Cardiac muscle cell (in vitro differentiated cells and primary cell): ENCODE results near the gene GLT6D1. TPM values are rescaled to one million over a fixed set of nuclear protein-coding genes. Genes with fewer than 3 reads are reported as not detected.

Source experiments
- DNase-seq, 2 donors: peaks; one replicate each; pipeline versions ENCODE4 v3.0.0 to v3.0.0-alpha.2; 2010 to 2017; ENCODE audit warnings: low read depth in 1 of 2, low spot score in 1 of 2
- H3K27ac ChIP-seq: fragments of 200-600 bp; sonication (generic); 2 replicates; pipeline ENCODE4 v1.5.1; 2016
- H3K27me3 ChIP-seq: fragments of 200-600 bp; sonication (generic); 2 replicates; pipeline ENCODE4 v1.6.0; 2016; ENCODE audit warnings: control low read depth
- H3K36me3 ChIP-seq: fragments of 200-600 bp; sonication (generic); 2 replicates; pipeline ENCODE4 v1.5.1; 2016; ENCODE audit warnings: control low read depth
- H3K4me1 ChIP-seq: fragments of 200-600 bp; sonication (generic); 2 replicates; pipeline ENCODE4 v1.8.1; 2017; ENCODE audit warnings: low read depth, mild to moderate bottlenecking, mixed run types
- H3K4me3 ChIP-seq: fragments of 200-600 bp; sonication (generic); 2 replicates; pipeline ENCODE4 v1.5.1; 2016; ENCODE audit warnings: mild to moderate bottlenecking
- H3K9me3 ChIP-seq: fragments of 200-600 bp; sonication (generic); 2 replicates; pipeline ENCODE4 v1.5.1; 2017; ENCODE audit warnings: low read depth, mild to moderate bottlenecking, control low read depth
- CTCF ChIP-seq: IDR thresholded peaks from 2 replicates; pipeline ENCODE4 v1.5.1; 2012; ENCODE audit warnings: low read depth, mild to moderate bottlenecking, low read length
- polyA plus RNA-seq: library from polyadenylated mRNA; unstranded; fragments of >200 nt; fragmentation: Nextera tagmentation; extraction: Ambion mirVana; gene quantifications from 2 replicates; pipeline ENCODE4 v1.2.1, GENCODE V29; 2016
- total RNA-seq: library from RNA; depleted of rRNA; stranded (reverse); fragments of >200 nt; gene quantifications from 2 replicates; pipeline ENCODE4 v1.2.3, GENCODE V29; 2016

Gene GLT6D1
- total and polyA plus RNA-seq, 2 experiments from 2014 or later = not detected

GRCh38 chr9:135659252-135659651, 19.9 kb upstream of the GLT6D1 start:
- Histone ChIP-seq H3K4me3 (no peak overlapping the region), H3K36me3 (no peaks in the 10 kb centered on the region), H3K27ac (no peak overlapping the region), H3K4me1 (peaks cover 8% of the 10 kb centered on the region), H3K9me3 (no peaks in the 10 kb centered on the region), H3K27me3 (no peaks in the 10 kb centered on the region)
- TF ChIP-seq CTCF = no peak
- no peak for DNase-seq

GRCh38 chr9:135657416-135657815, 18.1 kb upstream of the GLT6D1 start:
- no peak overlapping the region for H3K4me3 ChIP-seq
- no peak for DNase-seq

GRCh38 chr9:135655317-135655716, 16.0 kb upstream of the GLT6D1 start:
- H3K4me1 ChIP-seq = no peaks in the 10 kb centered on the region
- H3K36me3 ChIP-seq = no peaks in the 10 kb centered on the region
- no peaks in the 10 kb centered on the region for H3K9me3 ChIP-seq
- no peak for DNase-seq
- no peaks in the 10 kb centered on the region for H3K27me3 ChIP-seq
- H3K4me3 ChIP-seq = no peak overlapping the region
- no peak for TF ChIP-seq CTCF
- no peak overlapping the region for H3K27ac ChIP-seq

More at GRCh38 chr9:135657416-135657815, 18.1 kb upstream of the GLT6D1 start:
- no peaks in the 10 kb centered on the region for H3K36me3 ChIP-seq
- H3K4me1 ChIP-seq = peaks cover 6% of the 10 kb centered on the region
- no peak overlapping the region for H3K27ac ChIP-seq
- no peak for TF ChIP-seq CTCF
- no peaks in the 10 kb centered on the region for H3K9me3 ChIP-seq
- H3K27me3 ChIP-seq = no peaks in the 10 kb centered on the region

GRCh38 chr9:135650408-135650807, 11.1 kb upstream of the GLT6D1 start:
- DNase-seq = no peak
- Histone ChIP-seq H3K27me3 (no peaks in the 10 kb centered on the region), H3K36me3 (no peaks in the 10 kb centered on the region), H3K9me3 (no peaks in the 10 kb centered on the region), H3K27ac (no peak overlapping the region), H3K4me3 (no peak overlapping the region), H3K4me1 (no peaks in the 10 kb centered on the region)
- no peak for TF ChIP-seq CTCF

- no peaks in the 10 kb centered on the region for H3K36me3 ChIP-seq
- no peaks in the 10 kb centered on the region for H3K9me3 ChIP-seq
- no peaks in the 10 kb centered on the region for H3K4me1 ChIP-seq
- H3K4me3 ChIP-seq = no peak overlapping the region
- no peaks in the 10 kb centered on the region for H3K27me3 ChIP-seq
- no peak overlapping the region for H3K27ac ChIP-seq
- DNase-seq = no peak
- no peak for TF ChIP-seq CTCF
Observed at GRCh38 chr9:135649508-135649907, 10.2 kb upstream of the GLT6D1 start.
